HuH-7.5 (cell line): ENCODE results near the gene ACVR1.
"Not testable (repeated sequence)": the region's sequence is repeated elsewhere in the genome, so short reads cannot be mapped to it uniquely, and the experiment has no call there.

Experiments used
- DNase-seq: peaks from one replicate; pipeline ENCODE4 v3.0.0; 2011; ENCODE audit warnings: low spot score

The ACVR1 gene

DNA sequence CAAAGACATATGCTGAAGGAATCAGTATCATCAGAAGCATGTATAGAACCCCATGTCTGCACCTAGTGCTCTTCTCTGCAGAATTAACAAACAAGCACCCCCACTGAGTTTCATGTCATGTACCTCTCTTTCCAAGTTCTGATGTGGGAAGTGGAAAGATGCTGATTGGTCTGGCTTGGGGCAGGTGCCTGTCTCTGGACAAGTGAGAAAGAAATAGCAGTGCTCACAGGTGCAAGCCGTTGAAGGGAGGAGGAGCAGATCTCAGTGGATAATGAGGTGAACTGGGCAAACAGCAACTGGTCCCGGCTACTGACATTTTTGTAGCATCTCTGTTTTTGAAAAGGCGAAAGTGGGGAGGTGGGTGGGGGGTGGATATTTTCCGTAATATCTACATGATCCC lies 17.5 kb upstream of the ACVR1 start:
- no peak for DNase-seq

DNA sequence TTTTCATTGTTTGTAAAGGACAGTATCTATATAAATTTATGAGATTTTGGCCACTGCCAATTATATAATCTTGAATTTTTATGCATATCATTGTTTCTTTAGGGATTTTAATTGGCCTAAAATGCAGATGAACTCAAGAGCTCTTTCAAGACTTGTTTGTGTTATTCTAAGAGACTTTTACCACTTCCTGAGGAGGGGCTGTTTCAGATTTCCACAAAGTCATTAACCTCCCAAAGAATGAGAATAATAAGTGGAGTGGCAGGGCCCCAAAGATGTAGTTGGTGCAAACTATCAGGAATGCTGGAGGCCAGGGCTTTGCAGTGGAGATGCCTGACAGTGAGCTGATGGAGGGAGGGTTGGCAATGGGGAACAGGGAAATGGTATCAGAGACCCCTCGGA lies 15.5 kb upstream of the ACVR1 start:
- no peak for DNase-seq

GRCh38 chr2:157890969-157891642 lies 15.0 kb upstream of the ACVR1 start:
- no peak for DNase-seq

DNA sequence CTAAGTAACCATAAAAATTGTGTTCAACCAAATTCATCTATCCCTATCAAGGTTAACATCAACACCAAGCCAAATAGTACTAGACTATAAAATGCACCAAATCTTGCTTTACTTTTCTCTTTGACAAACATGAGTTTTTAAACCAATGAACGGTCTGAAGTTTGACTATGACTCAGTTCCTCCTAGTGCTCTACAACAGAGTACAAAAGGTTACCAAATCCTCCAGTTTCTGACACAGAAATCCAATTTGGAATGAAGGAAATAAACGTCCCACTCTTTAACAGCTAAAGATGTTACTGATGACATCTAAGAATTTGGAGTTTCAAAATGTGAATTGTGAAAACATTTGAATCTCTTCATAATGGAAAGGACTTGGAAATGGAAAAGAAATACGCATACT lies 11.8 kb upstream of the ACVR1 start:
- DNase-seq: no peak

- not testable (repeated sequence) for DNase-seq
Measured at GRCh38 chr2:157884533-157884932, 8.4 kb upstream of the ACVR1 start.

GRCh38 chr2:157880927-157881326 lies 4.8 kb upstream of the ACVR1 start:
- DNase-seq: no peak

DNA sequence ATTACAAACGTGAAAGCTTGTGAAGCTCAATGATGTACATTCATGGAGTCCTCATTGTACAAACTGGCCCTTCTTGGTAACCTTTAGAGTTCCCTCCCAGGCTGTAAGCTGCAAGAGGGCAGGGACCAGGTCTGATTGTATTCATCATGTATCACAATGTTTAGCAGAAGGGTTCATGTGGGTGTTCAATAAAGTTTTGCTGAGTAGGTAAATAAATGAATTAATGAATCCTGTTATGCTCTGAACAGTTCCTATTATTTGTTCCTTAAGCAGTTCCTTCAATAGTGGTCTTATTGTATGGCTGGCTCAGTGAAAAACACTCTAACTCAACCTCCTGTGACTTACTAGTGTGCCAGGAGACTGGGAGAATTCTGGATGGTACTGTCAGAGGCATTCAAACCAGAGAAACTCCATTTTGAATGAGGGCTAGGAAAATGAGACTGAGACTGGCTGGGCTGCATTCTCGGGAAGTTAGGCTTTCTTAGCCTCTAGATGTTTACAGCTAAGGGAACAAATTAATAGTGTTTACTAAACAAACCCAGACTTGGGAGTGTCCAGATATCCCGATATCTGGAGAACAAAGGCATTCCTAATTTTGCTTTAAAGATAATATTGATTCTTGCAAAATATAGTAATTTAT lies 1.8 kb upstream of the ACVR1 start:
- no peak for DNase-seq

DNA sequence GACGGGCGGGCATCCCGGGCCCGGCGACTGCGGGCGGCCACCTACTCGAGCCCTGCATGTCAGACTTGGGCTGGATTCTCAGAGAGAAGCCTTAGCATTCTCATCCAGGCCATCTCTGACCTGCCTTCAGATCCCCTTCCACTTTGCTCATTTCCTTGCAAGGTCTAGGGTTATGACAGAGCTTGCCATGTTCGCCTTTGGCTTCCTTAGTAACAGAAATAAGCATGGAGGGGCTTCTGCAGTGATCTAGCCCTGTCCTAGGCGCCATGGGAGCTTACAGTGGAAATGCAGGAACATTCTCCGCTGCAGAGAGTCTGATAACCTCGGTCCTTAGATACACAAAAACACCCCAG lies 632 bp upstream of the ACVR1 start:
- no peak for DNase-seq

- peak; percentile 42 for DNase-seq
Measured at GRCh38 chr2:157875641-157876065, 477 bp downstream of the ACVR1 start.

GRCh38 chr2:157874997-157875640 lies 1.0 kb downstream of the ACVR1 start:
- no peak for DNase-seq

DNA sequence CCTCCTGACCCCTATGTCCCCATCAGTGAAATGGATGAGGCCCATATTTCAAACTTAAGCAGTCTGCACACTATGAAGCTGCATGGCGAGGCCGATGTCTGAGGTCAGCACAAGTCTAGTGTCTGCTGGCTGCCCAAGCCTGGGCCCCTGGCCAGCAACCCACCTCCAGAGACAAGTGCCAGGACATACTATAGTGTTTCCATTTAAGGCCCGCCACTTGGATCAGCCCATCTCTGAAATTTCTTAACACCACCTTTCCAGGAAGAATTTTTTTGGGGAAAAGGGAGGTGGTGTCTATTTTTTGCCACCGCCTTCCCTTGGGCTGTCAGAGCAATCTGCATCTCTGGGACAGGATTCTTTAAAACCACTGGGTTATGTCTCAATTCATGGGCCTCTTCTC lies 1.8 kb downstream of the ACVR1 start:
- DNase-seq: no peak

DNA sequence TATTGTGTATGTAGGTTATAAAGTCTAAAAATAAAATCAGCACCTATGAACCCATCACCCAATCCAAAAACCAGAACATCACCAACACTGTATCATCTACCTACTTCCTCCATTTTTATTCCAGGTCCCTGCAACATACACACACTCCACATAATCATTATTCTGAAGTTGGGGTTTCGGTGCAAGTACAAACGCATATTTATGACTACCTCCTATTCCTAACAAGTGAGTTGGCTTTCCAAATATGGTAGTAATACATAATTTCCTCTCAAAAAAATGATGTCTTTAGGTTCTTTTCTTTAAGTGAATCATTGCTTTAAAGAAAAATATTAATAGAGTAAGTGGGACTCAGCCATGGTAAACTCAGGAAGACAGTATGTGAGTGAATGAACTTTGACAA lies 3.3 kb downstream of the ACVR1 start:
- no peak for DNase-seq

DNA sequence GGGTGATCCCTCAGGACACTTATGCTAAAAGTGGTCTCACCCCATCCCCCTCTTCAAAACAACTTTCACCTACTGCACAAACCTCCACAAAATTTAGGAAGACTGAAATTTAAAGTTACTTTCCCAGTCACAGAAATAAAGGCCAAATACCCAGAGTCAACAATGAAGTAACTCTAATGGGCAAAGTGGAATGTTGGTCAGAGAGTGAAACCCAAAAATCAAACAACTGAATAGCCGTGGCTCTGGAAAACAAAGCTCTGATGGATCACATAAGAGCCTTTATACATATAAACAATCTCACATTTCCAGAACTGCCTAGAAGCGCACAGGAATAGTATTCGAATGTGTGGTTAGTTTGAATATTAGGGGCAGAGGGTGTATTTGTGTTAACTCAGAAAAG lies 4.7 kb downstream of the ACVR1 start:
- no peak for DNase-seq

- no peak for DNase-seq
Measured at GRCh38 chr2:157868993-157869392, 7.1 kb downstream of the ACVR1 start.

- no peak for DNase-seq
Measured at GRCh38 chr2:157867703-157868102, 8.4 kb downstream of the ACVR1 start.

- no peak for DNase-seq
Measured at GRCh38 chr2:157866666-157867642, 9.2 kb downstream of the ACVR1 start.

GRCh38 chr2:157866202-157866601 lies 9.9 kb downstream of the ACVR1 start:
- DNase-seq: no peak

- no peak for DNase-seq
Measured at GRCh38 chr2:157864857-157865430, 11.2 kb downstream of the ACVR1 start.

- no peak for DNase-seq
Measured at GRCh38 chr2:157858846-157859245, 17.3 kb downstream of the ACVR1 start.

DNA sequence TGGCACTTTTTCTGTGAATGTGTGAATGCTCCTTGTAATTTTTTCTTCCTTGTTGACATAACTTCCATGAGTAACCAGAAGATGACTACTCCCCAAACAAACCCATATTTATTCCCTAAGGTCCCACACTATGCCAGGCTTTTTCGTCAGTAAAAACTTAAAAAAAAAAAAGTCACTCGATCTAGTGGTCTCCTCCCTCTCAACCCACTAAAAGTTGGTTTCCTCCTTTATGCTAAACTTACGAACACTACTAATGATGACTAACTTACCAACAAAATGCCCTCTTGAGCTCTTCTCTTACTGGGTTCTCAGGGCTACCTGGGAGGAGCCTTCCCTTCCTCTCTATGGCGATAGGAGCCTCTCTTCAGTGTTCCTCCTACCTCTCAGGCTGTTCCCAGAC lies 18.2 kb downstream of the ACVR1 start:
- DNase-seq: no peak

GRCh38 chr2:157856187-157856515 lies 20.0 kb downstream of the ACVR1 start:
- no peak for DNase-seq

DNA sequence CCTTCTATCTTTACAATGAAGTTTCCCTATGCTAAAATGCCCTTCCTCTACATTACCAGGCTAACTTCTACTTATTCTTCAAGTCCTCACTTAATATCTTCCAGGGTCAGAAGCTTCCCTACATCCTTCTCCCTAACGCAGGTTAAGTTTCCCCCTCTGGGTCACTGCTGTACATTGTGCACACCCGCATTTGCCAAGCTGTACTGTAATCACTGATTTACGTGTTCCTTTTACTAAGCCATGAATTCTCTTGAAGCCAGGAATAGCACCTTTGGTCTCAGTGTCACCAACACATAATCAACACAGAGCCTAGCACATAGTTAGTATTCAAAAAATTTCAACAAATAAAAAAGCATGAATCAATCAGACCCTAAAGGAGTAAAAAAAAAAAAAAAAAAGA lies 22.3 kb downstream of the ACVR1 start:
- DNase-seq: no peak
